Astrocyte (in vitro differentiated cells and primary cell): Measurements from ENCODE around the gene PHYHD1.

Experiments
- EZH2 ChIP-seq: IDR thresholded peaks from 2 replicates; pipeline ENCODE4 v1.6.1; 2012; ENCODE audit warnings: mild to moderate bottlenecking, low read length, inconsistent platforms; ENCODE audit not compliant: insufficient read depth
- TF ChIP-seq, protein P1 (sequence below): IDR thresholded peaks from 2 replicates; pipeline ENCODE4 v1.5.1; 2011; ENCODE audit warnings: low read depth, mild to moderate bottlenecking, inconsistent platforms, low read length, moderate library complexity; ENCODE audit not compliant: insufficient read depth

DNA sequence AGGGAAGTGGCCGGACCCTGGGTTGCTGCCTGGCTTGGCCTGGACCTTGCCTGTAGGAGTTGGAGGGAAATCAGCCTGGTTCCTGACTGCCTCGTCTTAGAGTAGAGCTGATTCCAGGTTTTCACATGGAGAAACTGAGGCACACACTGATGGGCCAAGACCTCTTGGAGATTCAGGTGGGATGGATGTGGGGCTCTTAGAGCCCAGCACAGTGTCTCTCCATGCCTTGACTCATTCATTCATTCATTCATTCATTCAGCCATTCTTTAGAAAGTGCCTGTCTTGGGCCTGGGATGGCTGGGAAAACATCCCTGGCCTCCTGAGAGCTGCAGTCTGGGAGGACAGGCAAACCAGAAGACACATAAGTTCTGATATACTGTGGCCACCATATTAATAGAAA lies 36.6 kb upstream of the PHYHD1 start:
- TF ChIP-seq, protein P1, sequence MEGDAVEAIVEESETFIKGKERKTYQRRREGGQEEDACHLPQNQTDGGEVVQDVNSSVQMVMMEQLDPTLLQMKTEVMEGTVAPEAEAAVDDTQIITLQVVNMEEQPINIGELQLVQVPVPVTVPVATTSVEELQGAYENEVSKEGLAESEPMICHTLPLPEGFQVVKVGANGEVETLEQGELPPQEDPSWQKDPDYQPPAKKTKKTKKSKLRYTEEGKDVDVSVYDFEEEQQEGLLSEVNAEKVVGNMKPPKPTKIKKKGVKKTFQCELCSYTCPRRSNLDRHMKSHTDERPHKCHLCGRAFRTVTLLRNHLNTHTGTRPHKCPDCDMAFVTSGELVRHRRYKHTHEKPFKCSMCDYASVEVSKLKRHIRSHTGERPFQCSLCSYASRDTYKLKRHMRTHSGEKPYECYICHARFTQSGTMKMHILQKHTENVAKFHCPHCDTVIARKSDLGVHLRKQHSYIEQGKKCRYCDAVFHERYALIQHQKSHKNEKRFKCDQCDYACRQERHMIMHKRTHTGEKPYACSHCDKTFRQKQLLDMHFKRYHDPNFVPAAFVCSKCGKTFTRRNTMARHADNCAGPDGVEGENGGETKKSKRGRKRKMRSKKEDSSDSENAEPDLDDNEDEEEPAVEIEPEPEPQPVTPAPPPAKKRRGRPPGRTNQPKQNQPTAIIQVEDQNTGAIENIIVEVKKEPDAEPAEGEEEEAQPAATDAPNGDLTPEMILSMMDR = no peak
- TF ChIP-seq EZH2 = no peak
